ENCODE measurements around the gene VWA1.
"Not testable (repeated sequence)": the region's sequence is repeated elsewhere in the genome, so short reads cannot be mapped to it uniquely, and the experiment has no call there.

GRCh38 chr1:1468196-1468985 is 32.9 kb downstream of the VWA1 start:
- TF ChIP-seq CTCF (IDR thresholded peaks at IDR 0.05); FOXM1 (IDR thresholded peaks at IDR 0.05; ENCODE audit: low read depth); JUND (IDR thresholded peaks at IDR 0.05); GABPA (IDR thresholded peaks at IDR 0.05; ENCODE audit: low read depth); EP300 (IDR thresholded peaks at IDR 0.05; ENCODE audit: borderline replicate concordance in 1 of 2, low read depth in 1 of 2, low read length in 1 of 2); NFIC (IDR thresholded peaks at IDR 0.05; ENCODE audit: borderline replicate concordance); POLR2AphosphoS5 (IDR thresholded peaks at IDR 0.05; ENCODE audit: low read depth, low read length); TAF1 (IDR thresholded peaks at IDR 0.05; ENCODE audit: borderline replicate concordance, low read depth, low read length): not testable (repeated sequence)
- TF ChIP-seq, protein P1, sequence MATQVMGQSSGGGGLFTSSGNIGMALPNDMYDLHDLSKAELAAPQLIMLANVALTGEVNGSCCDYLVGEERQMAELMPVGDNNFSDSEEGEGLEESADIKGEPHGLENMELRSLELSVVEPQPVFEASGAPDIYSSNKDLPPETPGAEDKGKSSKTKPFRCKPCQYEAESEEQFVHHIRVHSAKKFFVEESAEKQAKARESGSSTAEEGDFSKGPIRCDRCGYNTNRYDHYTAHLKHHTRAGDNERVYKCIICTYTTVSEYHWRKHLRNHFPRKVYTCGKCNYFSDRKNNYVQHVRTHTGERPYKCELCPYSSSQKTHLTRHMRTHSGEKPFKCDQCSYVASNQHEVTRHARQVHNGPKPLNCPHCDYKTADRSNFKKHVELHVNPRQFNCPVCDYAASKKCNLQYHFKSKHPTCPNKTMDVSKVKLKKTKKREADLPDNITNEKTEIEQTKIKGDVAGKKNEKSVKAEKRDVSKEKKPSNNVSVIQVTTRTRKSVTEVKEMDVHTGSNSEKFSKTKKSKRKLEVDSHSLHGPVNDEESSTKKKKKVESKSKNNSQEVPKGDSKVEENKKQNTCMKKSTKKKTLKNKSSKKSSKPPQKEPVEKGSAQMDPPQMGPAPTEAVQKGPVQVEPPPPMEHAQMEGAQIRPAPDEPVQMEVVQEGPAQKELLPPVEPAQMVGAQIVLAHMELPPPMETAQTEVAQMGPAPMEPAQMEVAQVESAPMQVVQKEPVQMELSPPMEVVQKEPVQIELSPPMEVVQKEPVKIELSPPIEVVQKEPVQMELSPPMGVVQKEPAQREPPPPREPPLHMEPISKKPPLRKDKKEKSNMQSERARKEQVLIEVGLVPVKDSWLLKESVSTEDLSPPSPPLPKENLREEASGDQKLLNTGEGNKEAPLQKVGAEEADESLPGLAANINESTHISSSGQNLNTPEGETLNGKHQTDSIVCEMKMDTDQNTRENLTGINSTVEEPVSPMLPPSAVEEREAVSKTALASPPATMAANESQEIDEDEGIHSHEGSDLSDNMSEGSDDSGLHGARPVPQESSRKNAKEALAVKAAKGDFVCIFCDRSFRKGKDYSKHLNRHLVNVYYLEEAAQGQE (IDR thresholded peaks at IDR 0.05; ENCODE audit: low read depth, low read length) = not testable (repeated sequence)
